ENCODE results near the gene TUT4. TPM values are rescaled to one million over a fixed set of nuclear protein-coding genes. Genes with fewer than 3 reads are reported as not detected.

The TUT4 gene
- total RNA-seq, 6 donors from 2014 or later, result 31.0 to 85.7 (median 55.4) TPM

- 83 to 86% methylated on average over 2 of the region's 2 CpGs for WGBS, 2 donors
- no peak for ATAC-seq (ENCODE audit: low FRiP score in 2 of 2)
- TF ChIP-seq POLR2AphosphoS5 (IDR thresholded peaks at IDR 0.05), result no peak
- TF ChIP-seq POLR2A (IDR thresholded peaks at IDR 0.05), result no peak
- no peak for TF ChIP-seq CTCF (IDR thresholded peaks at IDR 0.05)
- TF ChIP-seq EP300 (IDR thresholded peaks at IDR 0.05), result no peak
Measured at GRCh38 chr1:52574594-52574993, 21.7 kb upstream of the TUT4 start.

GRCh38 chr1:52572387-52572786 lies 19.5 kb upstream of the TUT4 start:
- WGBS, 2 donors, result 92% methylated on average over 4 of the region's 4 CpGs
- Histone ChIP-seq H3K4me3 (no peak overlapping the region), H3K9me3 (no peaks in the 10 kb centered on the region), H3K36me3 (no peaks in the 10 kb centered on the region), H3K27ac (no peak overlapping the region), H3K27me3 (no peaks in the 10 kb centered on the region), H3K4me1 (peaks cover 0 to 14% (median 2%) of the 10 kb centered on the region in 4 donors)
- TF ChIP-seq POLR2A (IDR thresholded peaks at IDR 0.05) (no peak), POLR2AphosphoS5 (IDR thresholded peaks at IDR 0.05) (no peak), CTCF (IDR thresholded peaks at IDR 0.05) (no peak), EP300 (IDR thresholded peaks at IDR 0.05) (no peak)
- DNase-seq (no peak), ATAC-seq (ENCODE audit: low FRiP score in 2 of 2) (no peak)

More at GRCh38 chr1:52574594-52574993, 21.7 kb upstream of the TUT4 start:
- Histone ChIP-seq H3K9me3 (no peaks in the 10 kb centered on the region), H3K27me3 (no peaks in the 10 kb centered on the region), H3K27ac (no peak overlapping the region), H3K4me3 (no peak overlapping the region), H3K36me3 (no peaks in the 10 kb centered on the region), H3K4me1 (peaks cover 0 to 5% (median 2%) of the 10 kb centered on the region in 4 donors)
- DNase-seq, result no peak

GRCh38 chr1:52571783-52572182 lies 18.9 kb upstream of the TUT4 start:
- TF ChIP-seq EP300 (IDR thresholded peaks at IDR 0.05), result no peak
- TF ChIP-seq POLR2AphosphoS5 (IDR thresholded peaks at IDR 0.05), result no peak
- TF ChIP-seq POLR2A (IDR thresholded peaks at IDR 0.05), result no peak
- TF ChIP-seq CTCF (IDR thresholded peaks at IDR 0.05), result no peak
- Histone ChIP-seq H3K36me3 (no peaks in the 10 kb centered on the region), H3K4me3 (no peak overlapping the region), H3K27ac (no peak overlapping the region), H3K4me1 (peaks cover 0 to 14% (median 2%) of the 10 kb centered on the region in 4 donors), H3K27me3 (no peaks in the 10 kb centered on the region), H3K9me3 (no peaks in the 10 kb centered on the region)
- WGBS, 2 donors, result 74 to 92% methylated on average over 1 of the region's 1 CpG
- DNase-seq (no peak), ATAC-seq (ENCODE audit: low FRiP score in 2 of 2) (no peak)

DNA sequence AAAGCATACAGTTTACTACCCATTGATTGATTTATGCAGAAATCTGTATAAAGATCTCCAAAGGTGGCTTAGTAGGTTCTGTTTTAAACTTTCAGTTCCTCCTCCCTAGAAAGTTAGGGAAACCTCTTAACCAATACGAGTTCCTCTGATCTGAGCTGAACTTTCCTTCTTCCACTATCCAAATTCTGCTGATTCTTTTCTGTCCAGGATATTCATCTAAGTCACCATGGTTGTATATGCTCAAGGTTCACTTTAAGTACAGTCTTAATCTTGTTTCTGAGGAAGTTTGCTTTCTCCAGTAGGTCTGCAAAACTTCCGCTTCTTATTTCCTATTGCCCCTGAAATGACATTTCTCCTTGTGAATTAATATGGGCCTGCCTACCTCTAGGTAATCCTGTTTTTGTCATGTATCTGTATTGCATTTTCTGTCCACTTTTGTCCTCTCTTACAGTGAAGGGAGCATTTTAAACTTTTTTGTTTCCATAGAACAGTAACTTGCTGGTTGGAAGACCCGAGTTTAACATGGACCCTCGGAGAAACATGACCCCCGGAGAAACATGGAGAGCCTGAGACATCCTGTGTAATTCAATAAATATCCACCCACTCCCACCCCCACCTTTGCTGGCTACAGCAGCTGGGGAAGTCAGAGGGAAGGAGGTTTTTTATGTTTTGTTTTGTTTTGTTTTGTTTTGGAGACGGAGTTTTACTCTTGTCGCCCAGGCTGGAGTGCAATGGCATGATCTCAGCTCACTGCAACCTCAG lies 16.7 kb upstream of the TUT4 start:
- 42 to 48% methylated on average over 7 of the region's 7 CpGs for WGBS, 2 donors
- Histone ChIP-seq H3K4me1 (peaks cover 0 to 14% (median 2%) of the 10 kb centered on the region in 4 donors), H3K27me3 (no peaks in the 10 kb centered on the region), H3K36me3 (no peaks in the 10 kb centered on the region), H3K9me3 (no peaks in the 10 kb centered on the region), H3K4me3 (no peak overlapping the region), H3K27ac (no peak overlapping the region)
- TF ChIP-seq POLR2A (IDR thresholded peaks at IDR 0.05), result no peak
- TF ChIP-seq EP300 (IDR thresholded peaks at IDR 0.05), result no peak
- TF ChIP-seq POLR2AphosphoS5 (IDR thresholded peaks at IDR 0.05), result no peak
- no peak for TF ChIP-seq CTCF (IDR thresholded peaks at IDR 0.05)
- no peak for DNase-seq
- ATAC-seq (ENCODE audit: low FRiP score in 2 of 2), result peak in 1 of 2 donors; percentile 60

DNA sequence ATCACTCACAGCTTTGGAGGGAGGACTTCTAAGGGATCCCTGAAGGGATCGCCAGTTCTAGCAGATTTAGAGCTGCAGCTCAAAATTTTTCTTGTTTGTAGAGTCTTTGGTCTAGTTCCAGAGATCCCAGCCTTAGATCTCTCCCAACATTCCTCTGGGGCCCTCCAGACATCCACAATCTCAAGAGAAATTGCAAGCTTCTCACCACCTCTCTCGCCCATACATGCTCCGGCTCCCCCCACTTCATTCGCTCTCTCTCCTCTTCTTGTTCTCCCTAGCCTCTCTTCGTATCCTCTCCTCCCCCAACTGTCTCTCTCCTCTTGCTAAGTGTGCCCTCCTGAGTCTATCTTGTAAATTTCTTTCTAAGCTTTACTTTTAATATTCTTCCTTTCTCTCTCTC lies 15.1 kb upstream of the TUT4 start:
- H3K9me3 ChIP-seq, result no peaks in the 10 kb centered on the region
- H3K36me3 ChIP-seq, result no peaks in the 10 kb centered on the region
- WGBS, 2 donors, result 38 to 74% methylated on average over 5 of the region's 5 CpGs
- no peaks in the 10 kb centered on the region for H3K27me3 ChIP-seq
- H3K4me1 ChIP-seq, result peaks cover 0 to 14% (median 2%) of the 10 kb centered on the region in 4 donors
- no peak overlapping the region for H3K27ac ChIP-seq
- DNase-seq, result no peak
- no peak for TF ChIP-seq EP300 (IDR thresholded peaks at IDR 0.05)
- TF ChIP-seq POLR2A (IDR thresholded peaks at IDR 0.05), result no peak
- no peak for TF ChIP-seq CTCF (IDR thresholded peaks at IDR 0.05)
- no peak for TF ChIP-seq POLR2AphosphoS5 (IDR thresholded peaks at IDR 0.05)
- ATAC-seq (ENCODE audit: low FRiP score in 2 of 2), result no peak
- no peak overlapping the region for H3K4me3 ChIP-seq
